HG02938 (cell line): ENCODE data around the gene ROBO3.

Source experiments
- ATAC-seq: cut with Tn5 transposase; IDR thresholded peaks from one replicate; pipeline ENCODE4 v1.9.1; 2021; ENCODE audit warnings: mild to moderate bottlenecking, moderate library complexity; ENCODE audit not compliant: unreplicated experiment

ROBO3 gene

GRCh38 chr11:124874571-124875255, 9.5 kb downstream of the ROBO3 start:
- ATAC-seq = no peak

DNA sequence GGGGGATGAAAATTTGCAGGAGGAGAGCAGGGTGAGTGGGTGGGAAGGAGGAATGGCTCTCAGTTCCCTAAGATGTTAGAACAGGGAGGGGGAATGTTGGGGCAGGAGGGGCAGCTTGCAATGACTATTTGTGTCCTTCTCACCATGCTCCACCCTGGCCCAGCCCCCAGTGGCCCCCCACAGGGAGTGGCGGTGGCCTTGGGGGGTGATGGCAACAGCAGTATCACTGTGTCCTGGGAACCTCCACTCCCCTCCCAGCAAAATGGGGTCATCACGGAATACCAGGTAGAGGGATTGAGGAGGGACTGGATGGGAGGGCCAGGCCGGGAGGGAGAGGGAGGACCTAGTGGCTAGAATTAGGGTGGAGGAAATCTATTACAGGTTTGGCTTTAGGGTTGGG, 10.2 kb downstream of the ROBO3 start:
- no peak for ATAC-seq

DNA sequence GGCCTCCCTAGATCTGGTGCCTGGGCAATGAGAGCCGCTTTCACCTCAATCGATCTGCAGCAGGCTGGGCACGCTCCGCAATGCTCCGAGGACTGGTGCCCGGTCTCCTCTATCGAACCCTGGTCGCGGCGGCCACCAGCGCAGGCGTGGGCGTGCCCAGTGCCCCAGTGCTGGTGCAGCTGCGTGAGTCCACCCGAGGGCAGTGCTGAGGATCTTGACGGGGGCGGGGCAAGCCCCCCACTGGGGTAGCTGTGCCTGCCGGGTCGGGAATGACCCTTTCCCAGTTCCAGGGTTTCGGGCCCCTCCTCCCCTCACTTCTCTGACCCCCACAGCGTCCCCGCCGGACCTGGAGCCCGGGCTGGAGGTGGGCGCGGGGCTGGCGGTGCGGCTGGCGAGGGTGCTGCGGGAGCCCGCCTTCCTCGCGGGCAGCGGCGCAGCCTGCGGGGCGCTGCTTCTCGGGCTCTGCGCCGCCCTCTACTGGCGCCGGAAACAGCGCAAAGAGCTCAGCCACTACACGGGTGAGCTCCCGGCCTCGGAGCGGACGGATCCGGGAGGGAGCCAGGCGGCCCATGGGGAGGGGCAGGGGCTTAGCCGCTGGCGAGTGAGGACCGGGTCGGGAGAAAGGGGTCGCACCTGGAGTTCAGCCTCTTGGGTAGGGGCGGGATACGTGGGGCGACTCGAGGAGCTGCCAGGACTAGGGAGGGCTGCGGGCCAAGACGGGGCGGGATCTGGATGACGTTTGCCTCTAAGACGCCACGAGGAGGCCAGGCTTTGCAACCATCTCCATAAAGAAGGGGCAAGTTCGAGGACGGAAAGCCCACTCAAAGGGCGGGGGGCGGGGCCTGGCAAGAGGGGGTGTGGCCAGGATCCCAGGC, 10.9 kb downstream of the ROBO3 start:
- peak; percentile 85 for ATAC-seq

DNA sequence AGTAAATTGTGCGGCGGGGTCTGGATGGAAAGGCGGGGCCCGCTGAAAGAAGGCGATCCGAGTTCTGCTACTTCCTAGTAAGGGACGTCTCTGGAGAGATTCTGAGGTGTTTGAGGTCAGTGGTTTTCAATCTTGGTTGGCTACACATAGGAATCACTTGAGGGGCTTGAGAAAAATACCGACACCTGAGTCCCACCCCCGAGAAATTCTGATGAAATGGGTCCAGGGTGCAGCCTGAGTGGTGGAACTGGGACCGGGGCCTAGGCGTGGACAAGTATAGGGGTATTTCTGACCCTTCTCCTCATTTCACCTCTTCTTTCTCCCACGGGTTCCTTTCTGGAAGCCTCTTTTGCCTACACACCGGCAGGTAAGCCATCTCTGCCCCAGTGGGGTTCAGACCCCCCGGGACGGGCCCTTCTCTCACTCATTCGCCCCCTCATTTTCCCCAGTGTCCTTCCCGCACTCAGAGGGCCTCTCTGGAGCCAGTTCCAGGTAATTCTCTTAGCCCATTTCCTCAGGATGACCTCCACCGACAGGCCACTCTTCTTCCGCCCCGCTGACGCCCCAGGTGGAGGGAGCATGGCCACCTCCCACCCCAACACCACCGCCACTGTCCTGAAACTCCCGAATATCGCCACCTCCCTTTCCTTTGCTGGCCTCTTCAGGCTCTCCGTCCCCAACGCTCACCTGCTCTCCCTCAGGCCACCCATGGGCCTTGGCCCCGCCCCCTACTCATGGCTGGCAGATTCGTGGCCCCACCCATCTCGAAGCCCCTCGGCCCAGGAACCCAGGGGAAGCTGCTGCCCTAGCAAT, 11.8 kb downstream of the ROBO3 start:
- no peak for ATAC-seq

GRCh38 chr11:124877631-124877909, 12.3 kb downstream of the ROBO3 start:
- no peak for ATAC-seq

DNA sequence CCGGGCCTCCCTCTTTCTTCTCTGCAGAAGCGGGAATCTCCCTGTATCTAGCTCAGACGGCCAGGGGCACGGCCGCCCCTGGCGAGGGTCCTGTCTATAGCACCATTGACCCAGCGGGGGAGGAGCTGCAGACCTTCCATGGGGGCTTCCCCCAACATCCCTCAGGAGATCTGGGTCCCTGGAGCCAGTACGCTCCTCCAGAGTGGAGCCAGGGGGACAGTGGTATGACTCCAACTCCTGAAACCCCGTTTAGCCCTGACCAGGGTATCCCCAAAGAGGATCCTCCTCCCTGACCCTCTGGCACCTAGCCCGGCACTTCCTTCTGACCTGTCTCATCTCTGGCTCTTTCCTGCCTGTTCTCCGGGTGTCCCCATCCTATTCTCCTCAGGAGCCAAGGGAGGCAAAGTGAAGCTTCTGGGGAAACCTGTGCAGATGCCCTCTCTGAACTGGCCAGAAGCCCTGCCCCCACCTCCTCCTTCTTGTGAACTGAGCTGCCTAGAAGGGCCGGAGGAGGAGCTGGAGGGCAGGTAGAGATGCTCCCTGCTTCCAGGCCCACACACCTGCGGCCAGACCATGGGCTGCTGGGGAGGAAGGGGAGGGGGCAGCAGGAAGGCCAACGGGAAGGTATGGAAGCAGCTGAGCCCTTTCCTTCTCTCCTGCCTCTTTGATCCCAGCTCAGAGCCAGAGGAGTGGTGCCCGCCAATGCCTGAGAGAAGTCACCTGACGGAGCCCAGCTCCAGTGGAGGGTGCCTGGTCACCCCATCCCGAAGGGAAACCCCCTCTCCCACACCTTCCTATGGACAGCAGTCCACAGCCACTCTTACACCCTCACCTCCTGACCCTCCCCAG, 12.9 kb downstream of the ROBO3 start:
- no peak for ATAC-seq

- no peak for ATAC-seq
These were observed 13.7 kb downstream of the ROBO3 start for GRCh38 chr11:124878759-124879492.

- ATAC-seq = no peak
These were observed 14.5 kb downstream of the ROBO3 start for GRCh38 chr11:124879493-124880289.

GRCh38 chr11:124880290-124880611, 15.0 kb downstream of the ROBO3 start:
- no peak for ATAC-seq

DNA sequence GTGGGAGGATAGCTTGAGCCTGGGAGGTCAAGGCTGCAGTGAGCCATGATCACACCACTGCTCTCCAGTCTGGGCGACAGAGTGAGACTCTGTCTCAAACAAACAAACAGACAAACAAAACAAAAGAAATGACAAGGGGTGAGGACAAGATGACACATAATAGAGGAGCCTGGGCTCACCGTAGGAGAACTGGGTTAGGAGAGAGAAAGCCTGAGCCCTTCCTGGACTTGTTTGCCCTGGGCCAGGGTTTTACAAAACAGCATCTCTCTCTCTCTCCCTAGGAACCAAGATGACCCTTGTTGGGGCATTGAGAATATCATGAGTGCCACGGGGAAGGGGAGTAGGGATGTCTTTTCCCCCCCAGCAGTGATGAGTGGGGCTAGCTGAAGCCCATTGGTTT, 15.7 kb downstream of the ROBO3 start:
- no peak for ATAC-seq

DNA sequence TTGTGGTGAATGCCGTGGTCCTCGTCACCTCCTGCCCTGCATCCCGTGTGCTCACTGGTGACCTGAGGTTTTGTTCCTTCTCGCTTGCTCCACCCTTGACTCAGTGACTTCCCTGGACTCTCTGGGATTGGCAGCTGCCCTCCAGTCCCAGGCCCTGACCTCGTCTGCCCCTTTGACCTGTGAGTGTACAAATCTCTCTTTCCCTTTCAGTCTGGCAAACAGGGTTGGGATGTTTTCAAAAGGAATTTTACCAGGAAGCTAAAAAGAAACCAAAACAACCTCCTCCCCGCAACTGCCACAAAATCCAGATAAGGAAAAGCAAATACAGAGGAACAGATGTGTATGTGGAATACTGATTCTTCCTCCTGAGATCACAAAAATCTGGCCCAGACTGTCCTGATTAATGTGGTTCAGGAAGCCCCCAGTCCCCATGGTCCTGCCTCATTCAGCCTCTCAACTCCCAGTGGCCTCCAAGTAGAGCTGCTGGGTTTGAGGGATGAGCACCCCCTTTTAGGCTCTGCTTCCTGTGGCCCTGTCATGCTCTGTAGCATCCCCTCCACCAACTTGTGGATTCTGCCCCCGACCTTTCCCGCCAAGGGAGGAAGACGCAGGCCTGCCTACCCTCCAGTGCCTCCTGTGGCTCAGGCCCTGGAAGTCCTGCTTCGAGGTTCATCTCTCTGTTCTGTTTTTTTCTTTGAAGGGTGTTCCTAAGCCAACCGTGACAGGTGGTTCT, 17.3 kb downstream of the ROBO3 start:
- ATAC-seq = no peak

DNA sequence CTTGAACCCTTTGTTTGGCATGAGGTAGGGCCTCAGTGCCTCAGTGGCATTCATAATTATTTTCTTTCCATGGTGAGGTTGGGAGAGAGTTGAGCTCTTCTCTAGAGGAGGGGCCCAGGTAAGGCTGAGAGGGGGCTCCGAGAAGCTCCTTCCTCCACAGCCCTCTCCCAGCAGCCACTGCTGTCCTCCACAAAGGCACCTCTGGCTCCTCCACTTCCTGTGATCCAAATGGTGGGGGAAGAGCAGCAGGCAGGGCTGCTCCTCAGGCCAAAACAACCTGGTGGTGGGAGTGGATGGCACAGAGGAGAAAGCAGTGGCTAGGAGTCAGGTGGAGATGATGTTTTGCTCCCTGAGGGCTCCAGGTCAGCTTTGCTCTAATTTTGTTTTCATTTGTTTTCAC, 19.1 kb downstream of the ROBO3 start:
- ATAC-seq = no peak

- no peak for ATAC-seq
These were observed 19.7 kb downstream of the ROBO3 start for GRCh38 chr11:124884869-124885479.

- ATAC-seq = no peak
These were observed 21.2 kb downstream of the ROBO3 start for GRCh38 chr11:124886476-124886875.

- no peak for ATAC-seq
These were observed 21.9 kb downstream of the ROBO3 start for GRCh38 chr11:124886978-124887666.

GRCh38 chr11:124887667-124888013, 22.4 kb downstream of the ROBO3 start:
- ATAC-seq = no peak

- ATAC-seq = no peak
These were observed 24.2 kb downstream of the ROBO3 start for GRCh38 chr11:124889191-124890091.
